HEK293 (cell line): ENCODE measurements around the gene DMD.
A peak's percentile ranks its signal among the peaks of the same experiment; 100 is the strongest.

ENCODE experiments used
- CTCF ChIA-PET: fragments of 350-600 bp; formaldehyde crosslinking; extraction: SDS; loops from one replicate; lab custom pipeline; 2021; ENCODE audit warnings: antibody characterized with exemption; lab: Yijun Ruan, JAX
- POLR2A ChIA-PET: fragments of 300-600 bp; formaldehyde crosslinking; extraction: SDS; loops from one replicate; lab custom pipeline; 2020; ENCODE audit warnings: antibody characterized with exemption, inconsistent platforms; lab: Yijun Ruan, JAX
- H3K27ac ChIP-seq: fragments of 200-500 bp; sonication (Bioruptor generic); 2 replicates; pipeline ENCODE4 v1.5.1; 2014; ENCODE audit warnings: low read depth, low read length, control low read depth, inconsistent platforms; ENCODE audit errors: extremely low read depth
- H3K36me3 ChIP-seq, 2 experiments: fragments of 200-500 bp in 1 of 2; sonication (Bioruptor generic) in 1 of 2; 1 replicate in 1 of 2; 2 replicates in 1 of 2; pipeline ENCODE4 v1.5.1; 2014 to 2017; ENCODE audit warnings: inconsistent platforms in 2 of 2, low read length in 2 of 2; ENCODE audit not compliant: control insufficient read depth in 2 of 2, insufficient read depth in 1 of 2
- H3K4me1 ChIP-seq: fragments of 200-500 bp; sonication (Bioruptor generic); 2 replicates; pipeline ENCODE4 v1.5.1; 2014; ENCODE audit warnings: mild to moderate bottlenecking, low read length, inconsistent platforms; ENCODE audit not compliant: control insufficient read depth, insufficient read depth
- H3K4me3 ChIP-seq: 2 replicates; pipeline ENCODE4 v1.5.1; 2011; ENCODE audit warnings: low read depth, mild to moderate bottlenecking, control low read depth, low read length, moderate library complexity
- H3K9me3 ChIP-seq: fragments of 200-500 bp; sonication (Bioruptor generic); 2 replicates; pipeline ENCODE4 v1.5.1; 2014; ENCODE audit warnings: low read depth, low read length, inconsistent platforms; ENCODE audit not compliant: control insufficient read depth, insufficient read depth
- AEBP2 ChIP-seq: fragments of 450-650 bp; formaldehyde crosslinking; IDR thresholded peaks from 2 replicates; pipeline ENCODE4 v1.5.1; 2016; ENCODE audit warnings: missing biosample characterization, missing genetic modification characterization, borderline replicate concordance
- FEZF1 ChIP-seq: fragments of 450-650 bp; formaldehyde crosslinking; IDR thresholded peaks from 2 replicates; pipeline ENCODE4 v1.5.1; 2016; ENCODE audit warnings: missing biosample characterization, missing genetic modification characterization
- GLI4 ChIP-seq: fragments of 450-650 bp; formaldehyde crosslinking; IDR thresholded peaks from 2 replicates; pipeline ENCODE4 v1.5.1; 2016; ENCODE audit warnings: missing biosample characterization, missing genetic modification characterization
- GLIS1 ChIP-seq: fragments of 450-650 bp; formaldehyde crosslinking; IDR thresholded peaks from 2 replicates; pipeline ENCODE4 v1.5.1; 2016; ENCODE audit warnings: missing biosample characterization, missing genetic modification characterization
- INSM2 ChIP-seq: fragments of 450-650 bp; formaldehyde crosslinking; IDR thresholded peaks from 2 replicates; pipeline ENCODE4 v1.5.1; 2016; ENCODE audit warnings: missing biosample characterization, missing genetic modification characterization
- KLF7 ChIP-seq: fragments of 450-650 bp; formaldehyde crosslinking; IDR thresholded peaks from 2 replicates; pipeline ENCODE4 v1.5.1; 2016; ENCODE audit warnings: missing biosample characterization, missing genetic modification characterization, borderline replicate concordance
- OSR2 ChIP-seq: fragments of 450-650 bp; formaldehyde crosslinking; IDR thresholded peaks from 2 replicates; pipeline ENCODE4 v1.5.1; 2016; ENCODE audit warnings: missing biosample characterization, missing genetic modification characterization
- PRDM6 ChIP-seq: fragments of 450-650 bp; formaldehyde crosslinking; IDR thresholded peaks from 2 replicates; pipeline ENCODE4 v1.5.1; 2017; ENCODE audit warnings: missing biosample characterization, missing genetic modification characterization
- TCF7L2 ChIP-seq: IDR thresholded peaks from 2 replicates; pipeline ENCODE4 v1.6.1; 2011; ENCODE audit warnings: low read depth, mild to moderate bottlenecking, inconsistent platforms, low read length, moderate library complexity, borderline replicate concordance
- TRIM28 ChIP-seq: IDR thresholded peaks from 2 replicates; pipeline ENCODE4 v1.6.1; 2011; ENCODE audit warnings: low read length, control low read depth, borderline replicate concordance
- YY1 ChIP-seq: fragments of 450-650 bp; formaldehyde crosslinking; IDR thresholded peaks from 2 replicates; pipeline ENCODE4 v1.5.1; 2018; ENCODE audit warnings: missing biosample characterization, missing genetic modification characterization
- ZBTB6 ChIP-seq: fragments of 450-650 bp; formaldehyde crosslinking; IDR thresholded peaks from 2 replicates; pipeline ENCODE4 v1.5.1; 2017; ENCODE audit warnings: missing biosample characterization, missing genetic modification characterization
- ZNF394 ChIP-seq: fragments of 450-650 bp; formaldehyde crosslinking; IDR thresholded peaks from 2 replicates; pipeline ENCODE4 v1.5.1; 2016; ENCODE audit warnings: missing biosample characterization, missing genetic modification characterization, mild to moderate bottlenecking, moderate library complexity, borderline replicate concordance
- ZNF416 ChIP-seq: fragments of 450-650 bp; formaldehyde crosslinking; IDR thresholded peaks from 2 replicates; pipeline ENCODE4 v1.5.1; 2016; ENCODE audit warnings: missing biosample characterization, missing genetic modification characterization
- ZNF571 ChIP-seq: fragments of 450-650 bp; formaldehyde crosslinking; IDR thresholded peaks from 2 replicates; pipeline ENCODE4 v1.5.0; 2017; ENCODE audit warnings: missing biosample characterization, missing genetic modification characterization
- ZNF654 ChIP-seq: fragments of 450-650 bp; formaldehyde crosslinking; IDR thresholded peaks from 2 replicates; pipeline ENCODE4 v1.5.1; 2016; ENCODE audit warnings: low read depth, missing biosample characterization, missing genetic modification characterization
- ZNF658 ChIP-seq: fragments of 450-650 bp; formaldehyde crosslinking; IDR thresholded peaks from 2 replicates; pipeline ENCODE4; 2016; ENCODE audit warnings: missing biosample characterization, missing genetic modification characterization
- ZXDB ChIP-seq: fragments of 450-650 bp; formaldehyde crosslinking; IDR thresholded peaks from 2 replicates; pipeline ENCODE4 v1.5.1; 2016; ENCODE audit warnings: missing biosample characterization, missing genetic modification characterization
- TF ChIP-seq, protein P1 (sequence below): fragments of 450-650 bp; formaldehyde crosslinking; IDR thresholded peaks from 2 replicates; pipeline ENCODE4 v1.5.1; 2016; ENCODE audit warnings: missing biosample characterization, missing genetic modification characterization

Gene DMD

GRCh38 chrX:31580726-31581125, 1630.6 kb downstream of the DMD start (continued):
- 0 out of 2 replicates have a peak, but pooled peaks have one; percentile 27 for TF ChIP-seq INSM2
- TF ChIP-seq ZNF654 (tag by site-specific recombination), result no peak
- no peak for TF ChIP-seq ZNF394 (tag by site-specific recombination)
- TF ChIP-seq ZNF658, result no peak
- TF ChIP-seq, protein P1, sequence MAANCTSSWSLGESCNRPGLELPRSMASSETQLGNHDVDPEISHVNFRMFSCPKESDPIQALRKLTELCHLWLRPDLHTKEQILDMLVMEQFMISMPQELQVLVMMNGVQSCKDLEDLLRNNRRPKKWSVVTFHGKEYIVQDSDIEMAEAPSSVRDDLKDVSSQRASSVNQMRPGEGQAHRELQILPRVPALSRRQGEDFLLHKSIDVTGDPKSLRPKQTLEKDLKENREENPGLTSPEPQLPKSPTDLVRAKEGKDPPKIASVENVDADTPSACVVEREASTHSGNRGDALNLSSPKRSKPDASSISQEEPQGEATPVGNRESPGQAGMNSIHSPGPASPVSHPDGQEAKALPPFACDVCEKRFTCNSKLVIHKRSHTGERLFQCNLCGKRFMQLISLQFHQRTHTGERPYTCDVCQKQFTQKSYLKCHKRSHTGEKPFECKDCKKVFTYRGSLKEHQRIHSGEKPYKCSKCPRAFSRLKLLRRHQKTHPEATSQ, result no peak
- no peak for TF ChIP-seq ZNF571
- TF ChIP-seq PRDM6 (tag by site-specific recombination), result peak; percentile 46

- ChIA-PET POLR2A (interaction anchor here (0.6 kb wide), 1 partner anchor 222 kb away, joined by 10 read pairs; no protein-coding TSS in a partner anchor), CTCF (interaction anchor here (1.5 kb wide), 1 partner anchor 78 kb away, joined by 3 read pairs; no protein-coding TSS in a partner anchor)
- H3K9me3 ChIP-seq, result no peaks in the 10 kb centered on the region
- H3K4me1 ChIP-seq, result peaks cover 9% of the 10 kb centered on the region; the same call in 1 of the 2 replicates
- H3K27ac ChIP-seq, result peak overlapping the region; percentile 64
- H3K4me3 ChIP-seq, result no peak overlapping the region
- peak; percentile 35 for TF ChIP-seq GLIS1
- no peak for TF ChIP-seq KLF7
- 0 out of 2 replicates have a peak, but pooled peaks have one; percentile 26 for TF ChIP-seq TCF7L2
- no peak for TF ChIP-seq YY1 (tag by site-specific recombination)
- peak; percentile 72 for TF ChIP-seq ZBTB6 (tag by site-specific recombination)
- 0 out of 2 replicates have a peak, but pooled peaks have one; percentile 17 for TF ChIP-seq FEZF1 (tag by site-specific recombination)
- no peak for TF ChIP-seq AEBP2
- no peak for TF ChIP-seq GLI4 (tag by site-specific recombination)
- TF ChIP-seq ZNF416 (tag by site-specific recombination), result no peak
- peak; percentile 94 for TF ChIP-seq OSR2 (tag by site-specific recombination)
- TF ChIP-seq ZXDB (tag by site-specific recombination), result peak; percentile 17; the same call in 1 of the 2 replicates
- peak; percentile 25; the same call in 1 of the 2 replicates for TF ChIP-seq TRIM28
- H3K36me3 ChIP-seq, result no peaks in the 10 kb centered on the region
Observed at GRCh38 chrX:31580227-31580626, 1631.1 kb downstream of the DMD start.
